ENCODE measurements around the gene ZNF91.
"Not testable (repeated sequence)": the region's sequence is repeated elsewhere in the genome, so short reads cannot be mapped to it uniquely, and the experiment has no call there.

The ZNF91 gene

DNA sequence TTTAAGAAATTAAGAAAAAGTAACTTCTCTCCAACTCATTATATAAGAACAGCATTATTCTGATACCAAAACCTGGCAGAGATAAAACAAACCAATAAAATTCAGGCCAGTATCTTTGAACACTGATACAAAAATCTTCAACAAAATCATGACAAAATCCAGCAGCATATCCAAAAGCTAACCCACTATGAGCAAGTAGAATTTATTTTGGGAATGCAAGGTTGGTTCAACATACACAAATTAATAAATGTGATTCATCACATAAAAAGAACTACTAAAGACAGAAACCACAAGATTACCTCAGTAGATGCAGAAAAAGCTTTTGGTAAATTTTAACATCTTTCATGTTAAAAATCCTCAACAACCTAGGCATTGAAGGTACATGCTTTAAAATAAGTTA, 12.3 kb downstream of the ZNF91 start:
- no peak overlapping the region for H3K4me3 ChIP-seq (ENCODE audit: low read depth, low read length)
- TF ChIP-seq, protein P1, sequence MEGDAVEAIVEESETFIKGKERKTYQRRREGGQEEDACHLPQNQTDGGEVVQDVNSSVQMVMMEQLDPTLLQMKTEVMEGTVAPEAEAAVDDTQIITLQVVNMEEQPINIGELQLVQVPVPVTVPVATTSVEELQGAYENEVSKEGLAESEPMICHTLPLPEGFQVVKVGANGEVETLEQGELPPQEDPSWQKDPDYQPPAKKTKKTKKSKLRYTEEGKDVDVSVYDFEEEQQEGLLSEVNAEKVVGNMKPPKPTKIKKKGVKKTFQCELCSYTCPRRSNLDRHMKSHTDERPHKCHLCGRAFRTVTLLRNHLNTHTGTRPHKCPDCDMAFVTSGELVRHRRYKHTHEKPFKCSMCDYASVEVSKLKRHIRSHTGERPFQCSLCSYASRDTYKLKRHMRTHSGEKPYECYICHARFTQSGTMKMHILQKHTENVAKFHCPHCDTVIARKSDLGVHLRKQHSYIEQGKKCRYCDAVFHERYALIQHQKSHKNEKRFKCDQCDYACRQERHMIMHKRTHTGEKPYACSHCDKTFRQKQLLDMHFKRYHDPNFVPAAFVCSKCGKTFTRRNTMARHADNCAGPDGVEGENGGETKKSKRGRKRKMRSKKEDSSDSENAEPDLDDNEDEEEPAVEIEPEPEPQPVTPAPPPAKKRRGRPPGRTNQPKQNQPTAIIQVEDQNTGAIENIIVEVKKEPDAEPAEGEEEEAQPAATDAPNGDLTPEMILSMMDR (IDR thresholded peaks at IDR 0.05; ENCODE audit: insufficient read depth, low read depth, low read length, missing control alignments) = no peak
- no peak for DNase-seq (ENCODE audit: low read depth)

DNA sequence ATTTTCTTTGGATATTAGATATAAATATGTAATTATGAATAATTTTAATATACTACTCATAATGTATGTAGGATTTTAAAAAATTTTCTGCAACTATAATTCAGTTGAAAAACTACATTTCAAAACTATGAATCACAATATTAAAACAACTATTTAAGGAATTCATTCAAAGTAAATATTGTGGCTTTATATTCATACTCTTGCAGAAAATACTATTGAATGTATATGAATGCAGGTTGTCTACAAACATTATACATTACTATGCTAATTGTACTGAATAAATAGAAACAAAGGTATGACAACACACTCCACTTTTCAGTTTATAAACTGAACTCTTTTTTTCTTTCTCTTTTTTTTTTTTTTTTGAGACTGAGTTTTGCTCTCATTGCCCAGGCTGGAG, 14.2 kb downstream of the ZNF91 start:
- H3K4me3 ChIP-seq (ENCODE audit: low read depth, low read length) = no peak overlapping the region
- DNase-seq (ENCODE audit: low read depth) = no peak
- TF ChIP-seq, protein P1 (IDR thresholded peaks at IDR 0.05; ENCODE audit: insufficient read depth, low read depth, low read length, missing control alignments) = no peak

DNA sequence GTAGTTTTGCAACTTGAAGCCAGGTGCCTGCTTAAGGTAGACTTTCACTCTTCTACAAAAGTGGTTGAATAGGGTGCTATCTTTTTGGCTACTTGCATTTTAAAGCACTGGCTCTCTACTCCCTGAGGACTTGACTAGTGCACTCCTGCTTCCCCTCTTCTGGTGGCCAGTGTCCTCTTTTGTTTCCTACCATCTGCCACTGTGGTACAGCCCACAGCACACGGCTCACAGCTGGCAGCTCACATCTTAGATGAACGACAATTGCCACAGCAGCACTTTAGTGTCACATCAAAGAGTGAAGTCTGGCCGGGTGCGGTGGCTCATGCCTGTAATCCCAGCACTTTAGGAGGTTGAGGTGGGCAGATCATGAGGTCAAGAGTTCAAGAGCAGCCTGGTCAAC, 15.6 kb downstream of the ZNF91 start:
- DNase-seq (ENCODE audit: low read depth); H3K4me3 ChIP-seq (ENCODE audit: low read depth, low read length): not testable (repeated sequence)

DNA sequence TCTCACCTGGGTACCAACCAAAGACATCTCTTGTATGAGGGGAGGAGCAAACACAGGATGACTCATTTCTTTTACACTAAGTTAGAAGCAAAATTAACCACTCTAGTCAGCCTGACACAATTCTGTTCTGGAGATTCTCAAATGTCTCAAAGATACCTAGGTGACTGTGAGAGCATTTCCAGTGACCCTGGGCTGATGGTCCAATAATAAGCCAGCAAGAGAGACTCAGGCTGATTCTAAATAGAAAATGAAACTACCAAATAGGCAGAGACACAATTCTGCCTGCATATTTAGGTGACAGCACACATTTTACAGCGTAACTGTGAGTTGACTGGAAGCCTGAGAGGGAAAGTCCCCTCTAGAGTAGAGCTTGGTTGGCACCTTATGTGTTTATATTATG, 16.3 kb downstream of the ZNF91 start:
- TF ChIP-seq, protein P1 (IDR thresholded peaks at IDR 0.05; ENCODE audit: insufficient read depth, low read depth, low read length, missing control alignments) = no peak
- no peak overlapping the region for H3K4me3 ChIP-seq (ENCODE audit: low read depth, low read length)
- no peak for DNase-seq (ENCODE audit: low read depth)

DNA sequence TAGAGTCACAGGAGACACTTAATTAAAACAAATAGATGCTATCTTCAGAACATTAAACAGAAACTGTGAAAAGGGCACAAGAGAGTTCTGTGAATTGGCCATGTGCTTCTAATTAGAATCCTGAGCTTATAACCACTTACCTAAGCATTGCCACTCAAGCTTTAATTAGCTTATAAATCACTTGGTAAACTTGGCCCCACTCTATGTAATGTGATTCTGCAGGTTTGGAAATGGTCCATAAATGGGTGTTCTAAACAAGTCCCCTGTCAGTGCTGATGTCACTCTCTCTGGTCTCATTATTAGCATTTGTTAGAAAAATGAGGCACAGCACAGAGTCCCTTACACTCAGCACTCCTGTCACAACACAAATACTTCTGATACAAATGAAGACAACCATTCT, 18.0 kb downstream of the ZNF91 start:
- TF ChIP-seq, protein P1 (IDR thresholded peaks at IDR 0.05; ENCODE audit: insufficient read depth, low read depth, low read length, missing control alignments) = no peak
- H3K4me3 ChIP-seq (ENCODE audit: low read depth, low read length) = no peak overlapping the region
- DNase-seq (ENCODE audit: low read depth) = no peak

DNA sequence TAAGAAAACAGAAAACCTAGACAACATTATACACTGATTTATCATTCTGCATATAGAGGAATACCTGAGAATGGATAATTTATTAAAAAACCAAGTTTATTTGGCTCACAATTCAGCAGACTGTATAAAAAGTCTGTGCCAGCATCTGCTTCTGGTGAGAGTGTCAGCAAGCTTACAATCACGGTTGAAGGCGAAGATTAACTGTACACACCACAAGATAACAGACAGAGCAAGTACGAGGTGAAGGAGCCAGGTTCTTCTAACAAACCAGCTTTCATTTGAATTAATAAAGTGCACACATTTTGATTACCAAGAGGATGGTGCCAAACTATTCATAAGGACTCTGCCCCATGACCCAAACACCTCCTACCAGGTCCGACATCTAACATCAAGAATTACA, 28.8 kb downstream of the ZNF91 start:
- no peak for DNase-seq (ENCODE audit: low read depth)
- TF ChIP-seq, protein P1 (IDR thresholded peaks at IDR 0.05; ENCODE audit: insufficient read depth, low read depth, low read length, missing control alignments) = no peak
- no peak overlapping the region for H3K4me3 ChIP-seq (ENCODE audit: low read depth, low read length)

DNA sequence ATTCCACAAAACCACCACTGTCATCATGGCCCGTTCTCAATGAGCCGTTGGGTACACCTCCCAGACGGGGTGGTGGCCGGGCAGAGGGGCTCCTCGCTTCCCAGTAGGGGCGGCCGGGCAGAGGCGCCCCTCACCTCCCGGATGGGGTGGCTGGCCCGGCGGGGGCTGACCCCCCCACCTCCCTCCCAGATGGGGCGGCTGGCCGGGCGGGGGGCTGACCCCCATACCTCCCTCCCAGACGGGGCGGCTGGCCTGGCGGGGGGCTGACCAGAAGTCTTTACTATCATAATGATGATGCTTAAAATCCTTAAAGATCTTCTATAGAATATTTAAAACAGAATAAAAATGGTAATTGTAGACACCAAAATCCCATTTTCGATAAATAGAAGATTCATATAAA, 29.2 kb downstream of the ZNF91 start:
- H3K4me3 ChIP-seq (ENCODE audit: low read depth, low read length); DNase-seq (ENCODE audit: low read depth): not testable (repeated sequence)

DNA sequence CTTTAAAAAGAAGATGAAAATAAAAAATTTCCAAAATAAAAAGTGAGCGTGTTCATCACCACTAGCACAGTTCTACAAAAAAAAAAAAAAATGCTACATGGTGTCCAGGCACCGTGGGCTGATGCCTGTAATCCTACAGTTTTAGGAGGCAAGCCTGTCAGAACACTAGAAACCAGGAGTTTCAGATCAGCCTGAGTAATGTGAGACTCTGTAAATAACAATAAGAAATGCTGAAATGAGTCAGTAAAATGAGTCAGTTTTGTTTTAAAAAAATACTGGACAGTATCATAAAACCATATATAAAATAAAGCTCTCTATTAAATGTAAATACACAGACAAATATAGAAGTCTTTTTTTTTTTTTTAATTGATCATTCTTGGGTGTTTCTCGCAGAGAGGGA, 30.0 kb downstream of the ZNF91 start:
- H3K4me3 ChIP-seq (ENCODE audit: low read depth, low read length) = no peak overlapping the region
- no peak for DNase-seq (ENCODE audit: low read depth)
- TF ChIP-seq, protein P1 (IDR thresholded peaks at IDR 0.05; ENCODE audit: insufficient read depth, low read depth, low read length, missing control alignments) = no peak

DNA sequence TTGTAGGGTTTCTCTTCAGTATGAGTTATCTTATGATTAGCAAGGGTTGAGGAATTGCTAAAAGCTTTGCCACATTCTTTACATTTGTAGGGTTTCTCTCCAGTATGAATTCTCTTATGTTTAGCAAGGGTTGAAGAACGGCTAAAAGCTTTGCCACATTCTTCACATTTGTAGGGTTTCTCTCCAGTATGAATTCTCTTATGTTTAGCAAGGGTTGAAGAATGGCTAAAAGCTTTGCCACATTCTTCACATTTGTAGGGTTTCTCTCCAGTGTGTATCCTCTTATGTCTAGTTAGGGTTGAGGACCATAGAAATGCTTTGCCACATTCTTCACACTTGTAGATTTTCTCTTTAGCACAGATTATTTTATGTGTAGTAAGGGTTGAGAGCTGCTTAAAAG, 33.4 kb downstream of the ZNF91 start:
- DNase-seq (ENCODE audit: low read depth); H3K4me3 ChIP-seq (ENCODE audit: low read depth, low read length): not testable (repeated sequence)

Data from GM12865 (cell line).